ENCODE results near the gene MRLN.
"Not testable (repeated sequence)": the region's sequence is repeated elsewhere in the genome, so short reads cannot be mapped to it uniquely, and the experiment has no call there.

The MRLN gene

DNA sequence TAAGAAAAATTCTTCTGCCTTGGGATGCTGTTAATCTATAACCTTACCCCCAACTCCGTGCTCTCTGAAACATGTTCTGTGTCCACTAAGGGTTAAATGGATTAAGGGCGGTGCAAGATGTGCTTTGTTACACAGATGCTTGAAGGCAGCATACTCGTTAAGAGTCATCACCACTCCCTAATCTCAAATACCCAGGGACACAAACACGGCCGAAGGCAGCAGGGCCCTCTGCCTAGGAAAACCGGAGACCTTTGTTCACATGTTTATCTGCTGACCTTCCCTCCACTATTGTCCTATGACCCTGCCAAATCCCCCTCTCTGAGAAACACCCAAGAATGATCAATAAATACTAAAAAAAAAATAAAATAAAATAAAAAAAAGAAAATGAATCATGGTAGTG, 8.5 kb downstream of the MRLN start:
- not testable (repeated sequence) for DNase-seq

- DNase-seq: not testable (repeated sequence)
Measured at GRCh38 chr10:59744156-59744555, 9.1 kb downstream of the MRLN start.

DNA sequence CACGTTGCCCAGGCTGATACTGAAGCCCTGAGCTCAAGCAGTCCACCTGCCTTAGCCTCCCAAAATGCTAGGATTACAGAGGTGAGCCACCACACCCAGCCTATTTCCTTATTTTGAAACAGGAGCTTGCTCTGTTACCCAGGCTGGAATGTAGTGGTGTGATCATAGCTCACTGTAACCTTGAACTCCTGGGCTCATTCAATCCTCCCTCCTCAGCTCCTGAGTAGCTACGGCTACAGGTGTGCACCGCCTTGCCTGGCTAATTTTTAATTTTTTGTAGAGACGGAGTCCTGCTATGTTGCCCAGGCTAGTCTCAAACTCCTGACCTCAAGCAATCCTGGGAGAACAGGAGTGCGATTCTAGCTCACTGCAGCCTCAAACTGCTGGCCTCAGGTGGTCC, 11.7 kb downstream of the MRLN start:
- DNase-seq: no peak

GRCh38 chr10:59741048-59741447, 12.2 kb downstream of the MRLN start:
- DNase-seq: no peak

DNA sequence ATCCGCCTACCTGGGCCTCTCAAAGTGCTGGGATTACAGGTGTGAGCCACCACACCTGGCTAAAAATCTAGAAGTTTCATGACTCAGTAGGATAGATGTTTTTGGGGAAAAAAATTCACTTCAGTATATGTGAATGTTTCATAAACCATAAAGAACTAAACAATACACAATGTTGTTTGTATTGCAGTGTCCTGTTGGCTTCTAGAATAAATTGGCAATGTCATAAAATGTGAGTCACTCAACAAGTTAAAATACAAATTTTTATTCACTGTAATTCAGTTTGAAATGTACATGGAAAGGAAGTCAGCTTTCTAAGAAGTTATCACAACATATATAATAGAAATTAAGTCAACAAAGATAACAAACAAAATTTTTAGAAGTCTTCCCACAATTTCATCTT, 16.5 kb downstream of the MRLN start:
- DNase-seq: no peak

- no peak for DNase-seq
Measured at GRCh38 chr10:59735296-59735695, 18.0 kb downstream of the MRLN start.

GRCh38 chr10:59734014-59734462, 19.2 kb downstream of the MRLN start:
- no peak for DNase-seq

- DNase-seq: not testable (repeated sequence)
Measured at GRCh38 chr10:59733321-59734013, 19.8 kb downstream of the MRLN start.

DNA sequence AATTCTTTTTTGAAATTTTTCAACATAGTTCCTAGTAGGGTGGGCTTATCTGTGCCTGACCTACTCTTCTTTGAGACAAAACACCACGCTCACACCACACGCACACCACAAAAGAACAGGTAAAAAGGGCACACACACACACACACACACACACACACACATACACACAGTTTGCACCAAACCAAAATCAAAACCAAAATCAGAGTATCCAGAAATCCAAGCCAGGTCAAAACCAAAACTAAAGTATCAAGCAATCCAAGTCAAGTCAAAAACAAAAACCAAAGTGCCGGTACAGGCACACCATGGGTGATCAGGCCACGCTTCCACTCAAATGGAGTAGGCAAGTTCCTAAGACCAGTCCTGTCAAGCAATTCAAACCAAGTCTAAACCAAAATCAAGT, 20.4 kb downstream of the MRLN start:
- DNase-seq: not testable (repeated sequence)

GRCh38 chr10:59729167-59729566, 24.1 kb downstream of the MRLN start:
- not testable (repeated sequence) for DNase-seq

- no peak for DNase-seq
Measured at GRCh38 chr10:59724098-59724938, 28.9 kb downstream of the MRLN start.

- DNase-seq: no peak
Measured at GRCh38 chr10:59720377-59720776, 32.9 kb downstream of the MRLN start.

DNA sequence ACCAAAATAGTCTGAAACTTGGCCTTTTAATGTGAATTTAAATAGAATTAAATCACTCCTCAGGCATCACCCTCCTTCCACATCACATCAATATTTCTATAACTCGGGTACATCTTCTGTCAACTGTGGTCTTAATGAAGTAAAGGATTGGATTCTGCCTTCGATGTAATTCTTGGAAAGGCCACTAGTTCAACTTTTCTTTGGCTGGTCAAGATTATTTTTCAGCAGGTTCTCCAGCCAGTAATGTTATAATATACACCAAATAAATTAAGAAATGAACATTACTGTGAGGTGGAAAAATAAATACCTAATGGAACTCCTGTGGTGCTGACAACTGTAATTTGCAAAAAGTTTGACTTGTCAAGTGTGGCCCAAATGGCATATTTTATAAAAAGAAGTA, 33.9 kb downstream of the MRLN start:
- no peak for DNase-seq

DNA sequence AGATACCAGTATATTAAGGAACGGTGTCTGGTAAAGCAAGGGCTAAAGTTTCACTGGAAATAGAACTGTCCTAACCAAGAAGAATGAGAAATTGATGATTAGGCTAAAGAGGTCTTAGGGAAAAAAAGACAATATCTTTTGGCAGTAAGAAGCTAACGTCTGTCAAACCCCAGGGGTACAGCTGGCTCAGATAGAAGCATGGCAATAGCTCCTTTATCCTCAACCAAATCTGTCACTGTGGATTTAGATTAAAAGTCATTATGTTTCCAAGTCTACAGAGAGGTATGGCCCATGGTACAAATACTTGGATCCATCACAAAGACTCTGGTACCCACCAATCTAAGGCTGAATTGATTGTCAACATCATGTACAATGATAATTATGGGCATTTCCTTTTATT, 35.0 kb downstream of the MRLN start:
- DNase-seq: no peak

DNA sequence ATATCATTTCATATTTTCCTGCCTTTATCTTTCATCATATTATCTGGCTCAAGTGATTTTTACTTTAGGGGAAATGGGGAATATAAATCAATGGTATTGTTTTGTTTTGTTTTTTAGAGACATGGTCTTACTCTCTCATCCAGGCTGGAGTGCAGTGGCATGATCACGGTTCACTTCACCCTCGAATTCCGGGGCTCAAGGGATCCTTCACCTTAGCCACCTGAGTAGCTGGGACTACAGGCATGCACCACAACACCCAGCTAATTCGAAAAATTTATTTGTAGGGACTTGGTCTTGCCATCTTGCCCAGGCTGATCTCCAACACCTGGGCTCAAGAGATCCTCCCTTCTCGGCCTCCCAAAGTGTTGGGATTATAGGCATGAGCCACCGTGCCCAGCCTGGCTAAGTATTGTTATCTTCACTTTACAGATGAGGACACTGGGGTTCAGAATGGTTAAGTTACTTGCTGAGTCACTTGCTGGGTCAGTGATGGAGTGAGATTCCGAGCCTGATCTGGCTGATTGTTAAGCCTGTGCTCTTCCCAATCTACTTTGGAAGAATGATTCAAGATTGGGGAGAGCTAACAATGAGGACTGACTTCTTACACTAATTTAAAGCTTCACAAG, 39.9 kb downstream of the MRLN start:
- DNase-seq: no peak

- DNase-seq: no peak
Measured at GRCh38 chr10:59711871-59712494, 41.3 kb downstream of the MRLN start.

GRCh38 chr10:59709395-59710125, 43.7 kb downstream of the MRLN start, which contains the start of gene SLC16A9:
Gene SLC16A9 (minus strand): TSS chr10:59709850. CDS start chr10:59684291, 25,559 bp downstream.
- DNase-seq: peak; percentile 32 to 51

GRCh38 chr10:59708816-59709394, 44.4 kb downstream of the MRLN start:
- DNase-seq: peak; percentile 32 to 35

GRCh38 chr10:59706851-59707797, 46.1 kb downstream of the MRLN start:
- no peak for DNase-seq

DNA sequence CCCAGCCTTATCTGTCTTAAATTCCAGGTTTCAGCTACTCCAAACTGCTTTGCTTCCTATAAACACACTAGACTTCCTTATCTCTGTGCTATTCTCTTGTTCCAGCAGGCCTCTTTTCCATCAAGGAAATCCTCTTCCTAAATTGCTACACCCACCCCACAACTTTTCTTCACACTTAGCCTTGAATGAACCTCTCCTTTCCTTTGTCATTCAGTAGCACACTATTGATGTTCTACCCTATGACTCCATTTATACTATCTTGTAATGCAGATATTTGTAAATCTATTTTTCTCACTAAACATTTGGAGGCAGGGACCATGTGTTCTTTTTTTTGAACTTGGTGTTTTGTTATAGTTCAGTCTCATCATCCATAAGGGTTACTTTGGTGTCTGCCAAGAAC, 47.3 kb downstream of the MRLN start:
- DNase-seq: no peak

- no peak for DNase-seq
Measured at GRCh38 chr10:59704630-59705029, 48.6 kb downstream of the MRLN start.
